B cell (primary cell): ENCODE measurements around the gene PHACTR1. TPM values are rescaled to one million over a fixed set of nuclear protein-coding genes. Genes with fewer than 3 reads are reported as not detected.
"Not testable (repeated sequence)": the region's sequence is repeated elsewhere in the genome, so short reads cannot be mapped to it uniquely, and the experiment has no call there.

Experiments used
- ATAC-seq: fragments of 200-7000 bp; cut with Tn5 transposase; one replicate; pipeline ENCODE4 v1.10.0; 2021; ENCODE audit warnings: low read depth, mild to moderate bottlenecking, moderate number of reproducible peaks, moderate library complexity
- CTCF ChIA-PET: fragments of 350-600 bp; sonication (Branson Sonifier 250); formaldehyde crosslinking; loops from one replicate; lab custom pipeline; 2021; ENCODE audit warnings: antibody characterized with exemption, inconsistent platforms; lab: Charles Lee
- POLR2A ChIA-PET: fragments of 350-600 bp; sonication (Branson Sonifier 250); formaldehyde crosslinking; loops from one replicate; lab custom pipeline; 2021; ENCODE audit warnings: antibody characterized with exemption; lab: Charles Lee
- DNase-seq: peaks from one replicate; pipeline ENCODE4 v3.0.0; 2013
- H2AFZ ChIP-seq: 2 replicates; pipeline ENCODE4 v1.6.1; 2012; ENCODE audit warnings: mild to moderate bottlenecking, low read depth, low read length; ENCODE audit not compliant: insufficient read depth, poor library complexity, severe bottlenecking
- H3K27ac ChIP-seq, 2 donors: 1 replicate in 1 of 2; 2 replicates in 1 of 2; pipeline ENCODE4 v1.5.1; 2012 to 2013; ENCODE audit warnings: low read length in 2 of 2, mild to moderate bottlenecking in 2 of 2, moderate library complexity in 1 of 2
- H3K27me3 ChIP-seq, 4 experiments: fragments of 200-600 bp in 1 of 4; sonication (generic) in 1 of 4; replicated peaks in 1 of 4; 1 replicate in 2 of 4; 2 replicates in 2 of 4; pipeline versions ENCODE4 v1.6.1 to v1.7.0; 2013 to 2016; ENCODE audit warnings: low read length in 3 of 4, mild to moderate bottlenecking in 2 of 4, mixed read lengths in 1 of 4, moderate library complexity in 1 of 4; ENCODE audit not compliant: insufficient read depth in 4 of 4, control insufficient read depth in 3 of 4; ENCODE audit errors: control extremely low read depth in 1 of 4
- H3K36me3 ChIP-seq, 2 experiments: replicated peaks in 1 of 2; 1 replicate in 1 of 2; 2 replicates in 1 of 2; pipeline versions ENCODE4 v1.6.1 to v1.7.1; 2013; ENCODE audit warnings: low read length in 1 of 2; ENCODE audit not compliant: insufficient read depth in 2 of 2, control insufficient read depth in 1 of 2; ENCODE audit errors: control extremely low read depth in 1 of 2, extremely low read depth in 1 of 2
- H3K4me1 ChIP-seq, 2 donors: fragments of 200-600 bp in 1 of 2; sonication (generic) in 1 of 2; 1 replicate in 1 of 2; 2 replicates in 1 of 2; pipeline versions ENCODE4 v1.5.1 to v1.6.1; 2013 to 2017; ENCODE audit warnings: low read length in 2 of 2; ENCODE audit not compliant: control insufficient read depth in 2 of 2, insufficient read depth in 2 of 2
- H3K4me2 ChIP-seq: replicated peaks from 2 replicates; pipeline ENCODE3; 2012; ENCODE audit warnings: mild to moderate bottlenecking, low read depth, low read length; ENCODE audit not compliant: poor library complexity, severe bottlenecking
- H3K4me3 ChIP-seq, 5 experiments: fragments of 200-600 bp in 1 of 5; sonication (generic) in 1 of 5; 1 replicate in 3 of 5; 2 replicates in 2 of 5; pipeline versions ENCODE4 v1.5.1 to v1.7.0; 2011 to 2016; ENCODE audit warnings: low read length in 4 of 5, mild to moderate bottlenecking in 4 of 5, low read depth in 2 of 5, control low read depth in 1 of 5, moderate library complexity in 1 of 5; ENCODE audit not compliant: insufficient read depth in 1 of 5; ENCODE audit errors: control extremely low read depth in 1 of 5, extremely low read depth in 1 of 5
- H3K79me2 ChIP-seq: fragments of 200-600 bp; sonication (generic); one replicate; pipeline ENCODE4 v1.6.0; 2016; ENCODE audit warnings: low read length; ENCODE audit not compliant: control insufficient read depth, insufficient read depth
- H3K9ac ChIP-seq: fragments of 200-600 bp; sonication (generic); 2 replicates; pipeline ENCODE4 v1.6.1; 2017; ENCODE audit warnings: mild to moderate bottlenecking, low read length, moderate library complexity
- H3K9me3 ChIP-seq, 3 donors: one replicate each; pipeline versions ENCODE4 v1.6.1 to v1.7.1; 2013; ENCODE audit warnings: low read length in 2 of 3; ENCODE audit not compliant: control insufficient read depth in 2 of 3, insufficient read depth in 1 of 3; ENCODE audit errors: control extremely low read depth in 1 of 3
- H4K20me1 ChIP-seq: 2 replicates; pipeline ENCODE4 v1.6.0; 2012; ENCODE audit warnings: mild to moderate bottlenecking, low read length; ENCODE audit not compliant: insufficient read depth, control insufficient read depth, poor library complexity, severe bottlenecking
- H3K27ac Mint-ChIP-seq: one replicate; pipeline ENCODE4 v1.8.0; 2021; ENCODE audit warnings: mixed read lengths
- H3K27me3 Mint-ChIP-seq: one replicate; pipeline ENCODE4 v1.8.0; 2021; ENCODE audit warnings: mixed read lengths
- H3K4me1 Mint-ChIP-seq: one replicate; pipeline ENCODE4 v1.8.0; 2021; ENCODE audit warnings: mixed read lengths
- H3K4me3 Mint-ChIP-seq: one replicate; pipeline ENCODE4 v1.8.0; 2021; ENCODE audit warnings: mixed read lengths
- H3K9me3 Mint-ChIP-seq: one replicate; pipeline ENCODE4 v1.8.0; 2022; ENCODE audit warnings: mixed read lengths; ENCODE audit not compliant: insufficient read depth
- CTCF ChIP-seq: fragments of 200-600 bp; IDR thresholded peaks from one replicate; pipeline ENCODE4 v1.8.0; 2022; ENCODE audit warnings: antibody characterized with exemption, mild to moderate bottlenecking
- EZH2 ChIP-seq: IDR thresholded peaks from 2 replicates; pipeline ENCODE4 v1.6.1; 2012; ENCODE audit warnings: borderline replicate concordance, low read depth, mild to moderate bottlenecking, moderate library complexity, low read length; ENCODE audit not compliant: insufficient read depth, poor library complexity, severe bottlenecking
- WGBS: methylation state at CpG from one replicate; pipeline ENCODE4 v1.1.5; 2013; ENCODE audit warnings: missing lambda C conversion rate; ENCODE audit not compliant: insufficient coverage; 5-methylcytosine and 5-hydroxymethylcytosine counted together
- intact Hi-C: fragments of 100-400 bp; cut with micrococcal nuclease; formaldehyde crosslinking; loops from one replicate; pipeline ENCODE4 v1.10.0; 2022
- polyA plus RNA-seq: library from polyadenylated mRNA; depleted of rRNA; stranded (reverse); fragments of >200 nt; gene quantifications from 2 replicates; pipeline ENCODE4 v1.2.3, GENCODE V29; 2012
- total RNA-seq, 2 donors: library from RNA; stranded (reverse); fragments of 120-200 nt in 1 of 2; gene quantifications; 1 replicate in 1 of 2; 2 replicates in 1 of 2; pipeline versions ENCODE4 v1.2.3 to v1.2.4, GENCODE V29; 2013 to 2022

Gene PHACTR1
- total and polyA plus RNA-seq, 2 donors (not counting 1 experiment from before 2014, with no cell fraction given), result 30.2 to 129 TPM

DNA sequence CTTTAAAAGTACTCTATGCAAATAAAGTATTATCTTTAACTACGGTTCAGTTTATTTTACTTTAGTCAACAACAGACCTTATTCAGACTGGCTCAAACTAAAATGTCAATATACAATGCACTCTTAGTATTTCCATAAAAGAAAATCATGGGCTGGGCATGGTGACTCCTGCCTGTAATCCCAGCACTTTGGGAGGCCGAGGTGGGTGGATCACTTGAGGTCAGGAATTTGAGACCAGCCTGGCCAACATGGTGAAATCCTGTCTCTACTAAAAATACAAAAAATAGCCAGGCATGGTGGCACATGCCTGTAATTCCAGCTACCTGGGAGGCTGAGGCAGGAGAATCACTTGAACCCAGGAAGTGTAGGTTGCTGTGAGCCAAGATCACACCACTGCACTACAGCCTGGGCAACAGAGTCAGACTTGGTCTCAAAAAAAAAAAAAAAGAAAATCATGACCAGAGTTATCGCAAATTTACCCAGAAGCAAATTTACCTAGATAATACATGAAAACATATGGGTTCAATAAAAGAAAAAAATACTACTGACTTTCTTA lies 609.5 kb downstream of the PHACTR1 start:
- ATAC-seq, H3K4me3 Mint-ChIP-seq, H3K27me3 Mint-ChIP-seq, POLR2A ChIA-PET, H3K27ac Mint-ChIP-seq, intact Hi-C loops, H3K4me3 ChIP-seq, H3K9ac ChIP-seq, CTCF ChIA-PET, H3K27me3 ChIP-seq, H3K9me3 Mint-ChIP-seq, H2AFZ ChIP-seq, H3K4me2 ChIP-seq, H3K9me3 ChIP-seq, H4K20me1 ChIP-seq, H3K27ac ChIP-seq, DNase-seq: not testable (repeated sequence)
- peaks cover 62% of the 10 kb centered on the region for H3K79me2 ChIP-seq
- WGBS, result 100% methylated on average over 1 of the region's 3 CpGs
- H3K4me1 Mint-ChIP-seq, result peaks cover 27% of the 10 kb centered on the region
- peaks cover 11 to 33% of the 10 kb centered on the region in 2 experiments for H3K36me3 ChIP-seq
- H3K4me1 ChIP-seq, result peaks cover 10 to 15% of the 10 kb centered on the region in 2 donors

GRCh38 chr6:13327691-13328075 lies 611.1 kb downstream of the PHACTR1 start:
- Mint-ChIP-seq H3K4me1 (peaks cover 32% of the 10 kb centered on the region), H3K27me3 (no peaks in the 10 kb centered on the region), H3K27ac (peak overlapping the region; percentile 98), H3K4me3 (peak overlapping the region; percentile 98), H3K9me3 (no peaks in the 10 kb centered on the region)
- Histone ChIP-seq H2AFZ (peak overlapping the region; percentile 80), H3K4me3 (peak overlapping the region; percentile 69 to 98 (median 88)), H3K4me2 (peak overlapping the region; percentile 75), H3K79me2 (peaks cover 53% of the 10 kb centered on the region), H3K9ac (peak overlapping the region; percentile 78), H4K20me1 (no peaks in the 10 kb centered on the region), H3K4me1 (peaks cover 10 to 15% of the 10 kb centered on the region in 2 donors), H3K9me3 (no peaks in the 10 kb centered on the region), H3K27ac (peak overlapping the region; percentile 86 to 92), H3K27me3 (no peaks in the 10 kb centered on the region), H3K36me3 (peaks cover 8 to 23% of the 10 kb centered on the region in 2 experiments)
- WGBS, result 0% methylated on average over 5 of the region's 10 CpGs
- CTCF ChIA-PET, result interaction anchor here (0.7 to 9.8 kb wide), 15 partner anchors 10 to 691 kb away, joined by 3 to 238 read pairs (median 9); partner anchors contain the start of genes NOL7 and SIRT5
- POLR2A ChIA-PET, result interaction anchor here (1.0 to 2.3 kb wide), 6 partner anchors 14 to 287 kb away, joined by 3 to 12 read pairs (median 7); partner anchors contain the start of gene NOL7
- ATAC-seq, result peak; percentile 4
- TF ChIP-seq EZH2 (no peak), CTCF (no peak)
- DNase-seq, result no peak
- intact Hi-C loops, result loop anchor here (1.0 to 2.0 kb wide), 7 partner anchors 22 to 487 kb away; partner anchors contain the start of genes GFOD1, MCUR1, NOL7 and SIRT5
